Liver (tissue), 9 donors: Measurements from ENCODE around the gene BMPER. TPM values are rescaled to one million over a fixed set of nuclear protein-coding genes. Genes with fewer than 3 reads are reported as not detected.

Source experiments
- DNase-seq: peaks from one replicate; pipeline ENCODE4 v3.0.0-alpha.2; 2017; ENCODE audit warnings: low spot score
- H3K27ac ChIP-seq, 2 donors: one replicate each; pipeline ENCODE4 v1.7.0; 2013; ENCODE audit warnings: inconsistent platforms in 2 of 2, low read length in 2 of 2, control low read depth in 1 of 2, low read depth in 1 of 2, mild to moderate bottlenecking in 1 of 2
- H3K27me3 ChIP-seq, 4 donors: one replicate each; pipeline versions ENCODE4 v1.6.1 to v1.7.0; 2013; ENCODE audit warnings: low read length in 3 of 4, inconsistent platforms in 1 of 4, mild to moderate bottlenecking in 1 of 4, moderate library complexity in 1 of 4; ENCODE audit not compliant: control insufficient read depth in 4 of 4, insufficient read depth in 4 of 4
- H3K36me3 ChIP-seq, 4 donors: one replicate each; pipeline versions ENCODE4 v1.6.1 to v1.7.0; 2013; ENCODE audit warnings: low read length in 3 of 4, mild to moderate bottlenecking in 3 of 4, low read depth in 1 of 4, moderate library complexity in 1 of 4; ENCODE audit not compliant: control insufficient read depth in 4 of 4, insufficient read depth in 3 of 4
- H3K4me1 ChIP-seq, 4 donors: one replicate each; pipeline versions ENCODE4 v1.6.1 to v1.7.0; 2013; ENCODE audit warnings: low read length in 3 of 4, mild to moderate bottlenecking in 3 of 4, moderate library complexity in 1 of 4; ENCODE audit not compliant: control insufficient read depth in 4 of 4, insufficient read depth in 4 of 4
- H3K4me3 ChIP-seq, 3 donors: one replicate each; pipeline versions ENCODE4 v1.6.1 to v1.7.0; 2013; ENCODE audit warnings: low read length in 3 of 3, control low read depth in 1 of 3, low read depth in 1 of 3, mild to moderate bottlenecking in 1 of 3
- H3K9ac ChIP-seq, 2 donors: one replicate each; pipeline ENCODE4 v1.7.0; 2013; ENCODE audit warnings: low read length in 2 of 2, mild to moderate bottlenecking in 2 of 2, moderate library complexity in 2 of 2, control low read depth in 1 of 2, low read depth in 1 of 2
- H3K9me3 ChIP-seq, 4 donors: one replicate each; pipeline versions ENCODE4 v1.6.1 to v1.7.0; 2013; ENCODE audit warnings: low read length in 3 of 4; ENCODE audit not compliant: control insufficient read depth in 4 of 4
- CTCF ChIP-seq: fragments of 150-350 bp; IDR thresholded peaks from 2 replicates; pipeline ENCODE4 v1.5.1; 2017; ENCODE audit warnings: improper control_type of control experiment, low read depth, low read length; ENCODE audit not compliant: missing input control
- EGR1 ChIP-seq, 2 donors: IDR thresholded peaks; 2 replicates each; pipeline ENCODE4 v1.6.1; 2016 to 2018; ENCODE audit warnings: antibody characterized with exemption in 2 of 2, low read depth in 2 of 2
- FOXA1 ChIP-seq: IDR thresholded peaks from 2 replicates; pipeline ENCODE4 v1.6.1; 2016; ENCODE audit warnings: antibody characterized with exemption
- FOXA2 ChIP-seq: IDR thresholded peaks from 2 replicates; pipeline ENCODE4 v1.6.1; 2016; ENCODE audit warnings: antibody characterized with exemption
- GABPA ChIP-seq, 2 donors: IDR thresholded peaks in 1 of 2; conservative IDR thresholded peaks in 1 of 2; 2 replicates each; pipeline ENCODE4 v1.6.1; 2016; ENCODE audit warnings: antibody characterized with exemption in 2 of 2, mild to moderate bottlenecking in 1 of 2, moderate library complexity in 1 of 2
- HNF4A ChIP-seq, 2 donors: conservative IDR thresholded peaks; 2 replicates each; pipeline ENCODE4 v1.6.1; 2016; ENCODE audit warnings: antibody characterized with exemption in 2 of 2, mild to moderate bottlenecking in 2 of 2
- HNF4G ChIP-seq: IDR thresholded peaks from 2 replicates; pipeline ENCODE4 v1.6.1; 2016; ENCODE audit warnings: antibody characterized with exemption
- JUND ChIP-seq, 2 donors: IDR thresholded peaks; 2 replicates each; pipeline ENCODE4 v1.6.1; 2016; ENCODE audit warnings: antibody characterized with exemption in 2 of 2
- NR2F2 ChIP-seq: IDR thresholded peaks from 2 replicates; pipeline ENCODE4 v1.6.1; 2016; ENCODE audit warnings: antibody characterized with exemption
- RAD21 ChIP-seq, 2 donors: IDR thresholded peaks; 2 replicates each; pipeline ENCODE4 v1.6.1; 2016; ENCODE audit warnings: antibody characterized with exemption in 2 of 2, mild to moderate bottlenecking in 2 of 2
- RXRA ChIP-seq, 2 donors: IDR thresholded peaks; 2 replicates each; pipeline ENCODE4 v1.6.1; 2017 to 2018; ENCODE audit warnings: antibody characterized with exemption in 2 of 2, mild to moderate bottlenecking in 1 of 2
- SP1 ChIP-seq: IDR thresholded peaks from 2 replicates; pipeline ENCODE4 v1.6.1; 2018; ENCODE audit warnings: antibody characterized with exemption, mild to moderate bottlenecking
- TAF1 ChIP-seq: conservative IDR thresholded peaks from 2 replicates; pipeline ENCODE4 v1.6.1; 2016; ENCODE audit warnings: antibody characterized with exemption, mild to moderate bottlenecking
- YY1 ChIP-seq: IDR thresholded peaks from 2 replicates; pipeline ENCODE4 v1.6.1; 2016; ENCODE audit warnings: antibody characterized with exemption, mild to moderate bottlenecking
- WGBS: extraction: QIAGEN DNeasy Blood & Tissue Kit; methylation state at CpG from one replicate; pipeline ENCODE4 v1.1.7; 2013; 5-methylcytosine and 5-hydroxymethylcytosine counted together
- polyA plus RNA-seq, 2 donors: library from polyadenylated mRNA; stranded (reverse) in 1 of 2; unstranded in 1 of 2; fragments of 200-250 nt in 1 of 2; fragments of >200 nt in 1 of 2; fragmentation: Nextera tagmentation in 1 of 2; extraction: Ambion mirVana in 1 of 2; gene quantifications; one replicate each; pipeline versions ENCODE4 v1.2.1 to v1.2.3, GENCODE V29; 2013 to 2015
- total RNA-seq, 2 donors: library from RNA; depleted of rRNA; stranded (reverse); fragments of >200 nt; gene quantifications; one replicate each; pipeline ENCODE4 v1.2.3, GENCODE V29; 2014
- TF ChIP-seq, protein P1 (sequence below): IDR thresholded peaks from 2 replicates; pipeline ENCODE4 v1.6.1; 2016; ENCODE audit warnings: antibody characterized with exemption, mild to moderate bottlenecking
- TF ChIP-seq, protein P2 (sequence below): IDR thresholded peaks from 2 replicates; pipeline ENCODE4 v1.6.1; 2016; ENCODE audit warnings: antibody characterized with exemption
- TF ChIP-seq, protein P3 (sequence below): IDR thresholded peaks from 2 replicates; pipeline ENCODE4 v1.6.1; 2016; ENCODE audit warnings: antibody characterized with exemption
- TF ChIP-seq, protein P4 (sequence below): IDR thresholded peaks from 2 replicates; pipeline ENCODE4 v1.6.1; 2016; ENCODE audit warnings: antibody characterized with exemption
- donor health status: healthy.
- donor health status: healthy.
- donor health status: healthy.
- donor health status: healthy.
- donor health status: healthy.

Gene BMPER
- total and polyA plus RNA-seq, 4 donors, result 4.0 to 8.5 (median 6.2) TPM

DNA sequence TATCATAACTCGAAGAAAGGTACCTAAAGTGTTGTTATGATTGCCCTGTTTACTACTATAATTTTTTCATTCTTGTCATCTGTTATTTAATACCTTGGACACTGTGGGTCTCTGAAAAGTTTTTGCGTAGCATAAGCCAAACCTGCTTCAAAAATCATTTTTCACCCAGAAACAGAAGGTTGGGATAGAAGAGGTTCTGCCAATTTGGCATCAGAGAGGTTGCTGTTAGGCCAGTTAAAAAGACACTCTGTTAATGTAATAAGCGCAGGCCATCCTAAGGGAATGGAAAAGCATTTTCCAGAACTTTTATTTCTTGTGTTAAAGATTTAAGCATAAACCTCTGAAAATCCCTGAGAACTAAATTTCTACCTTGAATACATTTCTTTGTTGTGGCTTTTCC lies 212.2 kb downstream of the BMPER start:
- Histone ChIP-seq H3K9me3 (no peaks in the 10 kb centered on the region), H3K27ac (no peak overlapping the region), H3K27me3 (no peaks in the 10 kb centered on the region), H3K36me3 (no peaks in the 10 kb centered on the region), H3K9ac (no peak overlapping the region), H3K4me1 (no peaks in the 10 kb centered on the region), H3K4me3 (no peak overlapping the region)
- no peak for DNase-seq
- no peak for TF ChIP-seq HNF4A (conservative IDR thresholded peaks at IDR 0.05)
- no peak for TF ChIP-seq CTCF
- TF ChIP-seq EGR1 (IDR thresholded peaks at IDR 0.05; ENCODE audit: low read depth in 2 of 2), result no peak
- no peak for TF ChIP-seq NR2F2
- TF ChIP-seq RAD21 (IDR thresholded peaks at IDR 0.05), result no peak
- no peak for TF ChIP-seq RXRA (IDR thresholded peaks at IDR 0.05)
- TF ChIP-seq, protein P1, sequence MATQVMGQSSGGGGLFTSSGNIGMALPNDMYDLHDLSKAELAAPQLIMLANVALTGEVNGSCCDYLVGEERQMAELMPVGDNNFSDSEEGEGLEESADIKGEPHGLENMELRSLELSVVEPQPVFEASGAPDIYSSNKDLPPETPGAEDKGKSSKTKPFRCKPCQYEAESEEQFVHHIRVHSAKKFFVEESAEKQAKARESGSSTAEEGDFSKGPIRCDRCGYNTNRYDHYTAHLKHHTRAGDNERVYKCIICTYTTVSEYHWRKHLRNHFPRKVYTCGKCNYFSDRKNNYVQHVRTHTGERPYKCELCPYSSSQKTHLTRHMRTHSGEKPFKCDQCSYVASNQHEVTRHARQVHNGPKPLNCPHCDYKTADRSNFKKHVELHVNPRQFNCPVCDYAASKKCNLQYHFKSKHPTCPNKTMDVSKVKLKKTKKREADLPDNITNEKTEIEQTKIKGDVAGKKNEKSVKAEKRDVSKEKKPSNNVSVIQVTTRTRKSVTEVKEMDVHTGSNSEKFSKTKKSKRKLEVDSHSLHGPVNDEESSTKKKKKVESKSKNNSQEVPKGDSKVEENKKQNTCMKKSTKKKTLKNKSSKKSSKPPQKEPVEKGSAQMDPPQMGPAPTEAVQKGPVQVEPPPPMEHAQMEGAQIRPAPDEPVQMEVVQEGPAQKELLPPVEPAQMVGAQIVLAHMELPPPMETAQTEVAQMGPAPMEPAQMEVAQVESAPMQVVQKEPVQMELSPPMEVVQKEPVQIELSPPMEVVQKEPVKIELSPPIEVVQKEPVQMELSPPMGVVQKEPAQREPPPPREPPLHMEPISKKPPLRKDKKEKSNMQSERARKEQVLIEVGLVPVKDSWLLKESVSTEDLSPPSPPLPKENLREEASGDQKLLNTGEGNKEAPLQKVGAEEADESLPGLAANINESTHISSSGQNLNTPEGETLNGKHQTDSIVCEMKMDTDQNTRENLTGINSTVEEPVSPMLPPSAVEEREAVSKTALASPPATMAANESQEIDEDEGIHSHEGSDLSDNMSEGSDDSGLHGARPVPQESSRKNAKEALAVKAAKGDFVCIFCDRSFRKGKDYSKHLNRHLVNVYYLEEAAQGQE, result no peak
- no peak for TF ChIP-seq TAF1
- no peak for TF ChIP-seq YY1
- TF ChIP-seq HNF4G, result no peak
- no peak for TF ChIP-seq GABPA (IDR thresholded peaks at IDR 0.05 in 1 of 2, conservative IDR thresholded peaks at IDR 0.05 in 1 of 2)
- TF ChIP-seq JUND (IDR thresholded peaks at IDR 0.05), result no peak
- TF ChIP-seq, protein P2, sequence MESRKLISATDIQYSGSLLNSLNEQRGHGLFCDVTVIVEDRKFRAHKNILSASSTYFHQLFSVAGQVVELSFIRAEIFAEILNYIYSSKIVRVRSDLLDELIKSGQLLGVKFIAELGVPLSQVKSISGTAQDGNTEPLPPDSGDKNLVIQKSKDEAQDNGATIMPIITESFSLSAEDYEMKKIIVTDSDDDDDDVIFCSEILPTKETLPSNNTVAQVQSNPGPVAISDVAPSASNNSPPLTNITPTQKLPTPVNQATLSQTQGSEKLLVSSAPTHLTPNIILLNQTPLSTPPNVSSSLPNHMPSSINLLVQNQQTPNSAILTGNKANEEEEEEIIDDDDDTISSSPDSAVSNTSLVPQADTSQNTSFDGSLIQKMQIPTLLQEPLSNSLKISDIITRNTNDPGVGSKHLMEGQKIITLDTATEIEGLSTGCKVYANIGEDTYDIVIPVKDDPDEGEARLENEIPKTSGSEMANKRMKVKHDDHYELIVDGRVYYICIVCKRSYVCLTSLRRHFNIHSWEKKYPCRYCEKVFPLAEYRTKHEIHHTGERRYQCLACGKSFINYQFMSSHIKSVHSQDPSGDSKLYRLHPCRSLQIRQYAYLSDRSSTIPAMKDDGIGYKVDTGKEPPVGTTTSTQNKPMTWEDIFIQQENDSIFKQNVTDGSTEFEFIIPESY, result no peak
- TF ChIP-seq, protein P3, sequence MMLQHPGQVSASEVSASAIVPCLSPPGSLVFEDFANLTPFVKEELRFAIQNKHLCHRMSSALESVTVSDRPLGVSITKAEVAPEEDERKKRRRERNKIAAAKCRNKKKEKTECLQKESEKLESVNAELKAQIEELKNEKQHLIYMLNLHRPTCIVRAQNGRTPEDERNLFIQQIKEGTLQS, result no peak
- no peak for TF ChIP-seq SP1
- TF ChIP-seq FOXA1, result no peak
- TF ChIP-seq, protein P4, sequence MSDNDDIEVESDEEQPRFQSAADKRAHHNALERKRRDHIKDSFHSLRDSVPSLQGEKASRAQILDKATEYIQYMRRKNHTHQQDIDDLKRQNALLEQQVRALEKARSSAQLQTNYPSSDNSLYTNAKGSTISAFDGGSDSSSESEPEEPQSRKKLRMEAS, result no peak
- TF ChIP-seq FOXA2, result no peak
- 91% methylated on average over 3 of the region's 3 CpGs for WGBS
